K562 (cell line): ENCODE results near the gene TUBB2A. TPM values are rescaled to one million over a fixed set of nuclear protein-coding genes. Genes with fewer than 3 reads are reported as not detected.

ENCODE experiments used
- ATF7 ChIP-seq: fragments of 450-650 bp; IDR thresholded peaks from 2 replicates; pipeline ENCODE4 v1.7.1; 2014; ENCODE audit warnings: mild to moderate bottlenecking, moderate library complexity
- BRD9 ChIP-seq: fragments of 450-650 bp; IDR thresholded peaks from 2 replicates; pipeline ENCODE4 v1.6.1; 2018; ENCODE audit warnings: low read depth; ENCODE audit not compliant: partially characterized antibody
- DLX4 ChIP-seq: fragments of 250-450 bp; sonication (Bioruptor Pico); IDR thresholded peaks from 2 replicates; pipeline ENCODE4 v1.6.1; 2021; ENCODE audit warnings: mild to moderate bottlenecking
- ELK1 ChIP-seq: sonication (generic); formaldehyde crosslinking; IDR thresholded peaks from 2 replicates; pipeline ENCODE4 v1.8.1; 2022; ENCODE audit warnings: missing genetic modification reagents
- HES1 ChIP-seq: fragments of 450-650 bp; IDR thresholded peaks from 2 replicates; pipeline ENCODE4 v1.6.1; 2016; ENCODE audit warnings: low read depth, mild to moderate bottlenecking, moderate library complexity
- HNRNPH1 ChIP-seq: fragments of 200-400 bp; formaldehyde crosslinking; optimal IDR thresholded peaks from 2 replicates; pipeline ENCODE3; 2017; ENCODE audit warnings: low read depth, mild to moderate bottlenecking, low read length, moderate library complexity
- ID3 ChIP-seq, 2 experiments: fragments of 250-450 bp in 1 of 2; fragments of 450-650 bp in 1 of 2; sonication (Bioruptor Pico) in 1 of 2; IDR thresholded peaks; 2 replicates each; pipeline versions ENCODE4 v1.6.1 to v1.8.0; 2016 to 2021; ENCODE audit warnings: mild to moderate bottlenecking in 2 of 2, moderate library complexity in 2 of 2, missing compliant biosample characterization in 1 of 2, missing genetic modification characterization in 1 of 2
- LEF1 ChIP-seq: fragments of 450-650 bp; IDR thresholded peaks from 2 replicates; pipeline ENCODE4 v1.6.1; 2016; ENCODE audit warnings: mild to moderate bottlenecking
- MAFF ChIP-seq: IDR thresholded peaks from 2 replicates; pipeline ENCODE4 v1.6.1; 2012; ENCODE audit warnings: low read length, improper control_type of control experiment
- MTF1 ChIP-seq: fragments of 250-450 bp; sonication (Bioruptor Pico); IDR thresholded peaks from 2 replicates; pipeline ENCODE4 v1.9.0; 2021; ENCODE audit warnings: moderate library complexity, mild to moderate bottlenecking, inconsistent platforms, borderline replicate concordance
- NCOA1 ChIP-seq: fragments of 450-650 bp; IDR thresholded peaks from 2 replicates; pipeline ENCODE4 v1.6.1; 2016; ENCODE audit warnings: low read depth
- PCBP1 ChIP-seq: fragments of 200-400 bp; formaldehyde crosslinking; IDR thresholded peaks from 2 replicates; pipeline ENCODE4 v1.6.1; 2018; ENCODE audit warnings: mild to moderate bottlenecking, low read depth, low read length; ENCODE audit not compliant: poor library complexity, severe bottlenecking
- RBM39 ChIP-seq: fragments of 200-400 bp; formaldehyde crosslinking; optimal IDR thresholded peaks from 2 replicates; pipeline ENCODE3; 2018; ENCODE audit warnings: low read depth, low read length
- SAFB ChIP-seq: fragments of 200-400 bp; formaldehyde crosslinking; IDR thresholded peaks from 2 replicates; pipeline ENCODE4 v1.6.1; 2017; ENCODE audit warnings: low read depth, low read length, borderline replicate concordance
- SNRNP70 ChIP-seq: fragments of 200-400 bp; formaldehyde crosslinking; optimal IDR thresholded peaks from 2 replicates; pipeline ENCODE3; 2017; ENCODE audit warnings: low read depth, low read length
- SOX6 ChIP-seq: fragments of 450-650 bp; IDR thresholded peaks from 2 replicates; pipeline ENCODE4 v1.6.1; 2014; ENCODE audit warnings: mild to moderate bottlenecking
- TAF15 ChIP-seq: fragments of 200-400 bp; formaldehyde crosslinking; IDR thresholded peaks from 2 replicates; pipeline ENCODE4 v1.6.1; 2017; ENCODE audit warnings: mild to moderate bottlenecking, low read depth, low read length, moderate library complexity
- TFAM ChIP-seq: fragments of 250-450 bp; sonication (Bioruptor Pico); conservative IDR thresholded peaks from 2 replicates; pipeline ENCODE4 v1.5.0; 2021; ENCODE audit warnings: mild to moderate bottlenecking, moderate library complexity
- TSC22D4 ChIP-seq: fragments of 450-650 bp; IDR thresholded peaks from 2 replicates; pipeline ENCODE4 v1.6.1; 2016; ENCODE audit warnings: missing genetic modification characterization, missing biosample characterization, control low read depth
- USF2 ChIP-seq: sonication (generic); formaldehyde crosslinking; IDR thresholded peaks from 2 replicates; pipeline ENCODE4 v1.5.0; 2020; ENCODE audit warnings: missing genetic modification reagents
- ZC3H8 ChIP-seq: fragments of 450-650 bp; IDR thresholded peaks from 2 replicates; pipeline ENCODE4 v1.6.1; 2017
- ZNF449 ChIP-seq: fragments of 250-450 bp; sonication (Bioruptor Pico); IDR thresholded peaks from 2 replicates; pipeline ENCODE4 v1.8.0; 2022; ENCODE audit warnings: moderate library complexity, mild to moderate bottlenecking, inconsistent platforms
- ZNF507 ChIP-seq: conservative IDR thresholded peaks from 2 replicates; pipeline ENCODE4 v1.6.1; 2017; ENCODE audit warnings: missing genetic modification characterization, missing compliant biosample characterization
- polyA plus RNA-seq, 8 experiments: library from polyadenylated mRNA; depleted of rRNA in 4 of 8; stranded (reverse) in 5 of 8; unstranded in 3 of 8; fragments of >200 nt; fragmentation: Nextera tagmentation in 2 of 8; fragmentation: Illumina TruSeq in 1 of 8; extraction: Ambion mirVana in 2 of 8; extraction: Trizol in 1 of 8; gene quantifications; 2 replicates each; pipeline versions ENCODE4 v1.2.1 to v1.2.3, GENCODE V29; 2011 to 2014; ENCODE audit warnings: inconsistent platforms in 1 of 8, missing spikeins in 1 of 8
- total RNA-seq, 7 experiments: library from RNA; depleted of rRNA in 6 of 7; stranded (reverse); fragments of >200 nt in 6 of 7; fragmentation: Illumina TruSeq in 2 of 7; extraction: Trizol in 2 of 7; gene quantifications; 2 replicates each; pipeline versions ENCODE4 v1.2.1 to v1.2.3, GENCODE V29; 2011 to 2021; ENCODE audit warnings: low replicate concordance in 1 of 7

Gene TUBB2A
- total and polyA plus RNA-seq, 9 of the 15 experiments (the other 6 are each of a cell fraction or from before 2014, with no cell fraction given), result 3.6 to 92.1 (median 45.6) TPM

- TF ChIP-seq USF2 (CRISPR knock-in tag), result no peak; the same call in 1 of the 2 replicates
- TF ChIP-seq SNRNP70, result no peak
- TF ChIP-seq HNRNPH1, result no peak
- no peak for TF ChIP-seq HES1
- no peak for TF ChIP-seq TSC22D4 (tag)
- no peak for TF ChIP-seq ID3 (CRISPR knock-in tag; IDR thresholded peaks at IDR 0.05)
- TF ChIP-seq ID3 (tag; IDR thresholded peaks at IDR 0.05), result peak; percentile 42; the same call in 1 of the 2 replicates
- no peak for TF ChIP-seq SAFB
- TF ChIP-seq BRD9, result peak; percentile 84
- TF ChIP-seq ZNF449 (CRISPR knock-in tag), result no peak
- TF ChIP-seq MAFF, result peak; percentile 46; the same call in 1 of the 2 replicates
- TF ChIP-seq PCBP1, result no peak
- no peak for TF ChIP-seq TFAM (CRISPR knock-in tag)
- TF ChIP-seq ATF7, result peak; percentile 50
- no peak for TF ChIP-seq ZNF507 (tag)
- TF ChIP-seq DLX4 (CRISPR knock-in tag), result no peak
- no peak for TF ChIP-seq RBM39
- no peak for TF ChIP-seq ELK1 (CRISPR knock-in tag)
- peak; percentile 17; the same call in 1 of the 2 replicates for TF ChIP-seq LEF1
- TF ChIP-seq MTF1, result no peak
- TF ChIP-seq ZC3H8, result no peak
- 0 out of 2 replicates have a peak, but pooled peaks have one; percentile 6 for TF ChIP-seq SOX6
- no peak for TF ChIP-seq TAF15
- no peak for TF ChIP-seq NCOA1
Observed at GRCh38 chr6:3195695-3196497, 38.6 kb upstream of the TUBB2A start (continued).
